GM19238 (cell line): ENCODE measurements around the gene ANO10.
"Not testable (repeated sequence)": the region's sequence is repeated elsewhere in the genome, so short reads cannot be mapped to it uniquely, and the experiment has no call there.

ENCODE experiments used
- DNase-seq: peaks from one replicate; pipeline ENCODE4 v3.0.0; 2011; ENCODE audit warnings: low spot score; ENCODE audit not compliant: insufficient read length

The ANO10 gene

GRCh38 chr3:43522727-43523362 is 99.0 kb downstream of the ANO10 start:
- DNase-seq, result no peak

- no peak for DNase-seq
Measured at GRCh38 chr3:43521941-43522340, 99.9 kb downstream of the ANO10 start.

DNA sequence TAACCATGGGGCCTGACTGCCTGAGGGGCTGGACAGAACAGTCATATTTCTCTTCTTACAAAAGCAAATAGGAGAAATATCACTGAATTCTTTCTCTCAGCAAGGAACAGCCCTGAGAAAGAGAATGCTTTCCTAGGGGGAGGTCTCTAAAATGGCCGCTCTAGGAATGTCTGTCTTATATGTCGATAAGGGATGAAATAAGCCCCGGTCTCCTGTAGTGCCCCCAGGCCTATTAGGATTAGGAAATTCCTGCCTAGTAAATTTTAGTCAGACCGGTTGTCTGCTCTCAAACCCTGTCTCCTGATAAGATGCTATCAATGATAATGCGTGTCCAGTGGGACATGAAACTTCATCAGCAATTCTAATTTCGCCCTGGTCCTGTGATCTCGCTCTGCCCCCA is 103.3 kb downstream of the ANO10 start:
- DNase-seq, result not testable (repeated sequence)

DNA sequence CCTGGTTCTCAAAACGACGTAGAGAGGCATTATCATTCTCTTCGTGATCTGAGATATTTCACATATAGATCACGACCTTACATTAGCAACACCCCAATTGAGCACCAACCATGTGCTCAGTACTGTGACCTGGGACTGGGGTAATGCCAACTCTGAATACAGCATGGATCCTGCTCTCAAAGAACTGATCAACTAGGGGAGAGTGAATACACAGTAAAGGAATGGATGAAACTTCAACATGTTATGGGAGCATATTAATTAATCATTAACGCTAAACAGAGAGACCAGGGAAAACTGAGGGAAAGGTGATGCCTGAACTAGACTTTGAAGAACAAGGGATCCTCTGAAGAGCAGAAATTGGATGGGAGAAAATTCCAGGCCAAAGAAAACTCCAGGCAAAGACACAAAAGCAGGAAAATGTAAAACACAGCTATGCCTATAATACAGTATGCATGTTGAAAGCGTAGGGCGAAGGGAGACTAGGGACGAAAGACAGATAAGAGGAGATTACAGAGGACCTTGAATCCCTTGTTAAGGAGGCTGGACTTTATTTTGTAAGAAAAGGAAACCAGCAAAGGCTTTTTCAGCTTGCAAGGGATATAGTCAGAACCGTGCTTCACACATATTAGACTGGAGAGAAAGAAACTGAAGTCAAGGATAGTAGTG is 105.7 kb downstream of the ANO10 start:
- no peak for DNase-seq

GRCh38 chr3:43515208-43515917 is 106.4 kb downstream of the ANO10 start:
- no peak for DNase-seq

DNA sequence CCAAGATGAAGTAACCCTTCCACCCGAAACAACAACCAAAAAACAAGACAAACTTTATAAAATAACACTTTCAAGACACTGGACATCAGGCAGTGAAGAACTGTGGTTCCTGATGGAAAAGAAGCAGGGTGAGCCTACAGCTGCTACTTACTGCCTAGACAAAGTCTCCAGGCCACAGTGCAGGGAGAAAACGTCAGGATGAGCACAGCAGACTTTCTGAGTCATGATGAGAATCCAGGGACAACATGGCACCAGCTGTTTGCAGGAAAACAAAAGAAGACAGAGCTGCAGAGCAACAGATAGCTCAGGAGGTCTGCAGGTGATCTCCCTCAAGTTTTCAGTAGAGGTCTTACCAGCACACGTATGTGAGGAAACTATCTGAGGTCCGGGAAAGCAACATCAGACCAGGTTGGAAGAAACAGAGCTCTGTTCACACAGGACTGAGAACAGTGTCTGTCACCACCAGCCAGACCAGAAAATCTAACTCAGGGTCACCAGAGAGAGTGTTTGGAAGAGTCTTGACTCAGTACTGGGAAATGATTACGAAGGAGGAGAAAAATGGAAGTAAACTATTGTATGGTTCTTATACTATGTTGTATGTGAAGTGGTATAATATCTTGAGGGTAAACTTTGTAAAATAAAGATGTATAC is 108.9 kb downstream of the ANO10 start:
- no peak for DNase-seq

GRCh38 chr3:43506644-43507043 is 115.2 kb downstream of the ANO10 start:
- DNase-seq, result no peak

- no peak for DNase-seq
Measured at GRCh38 chr3:43505351-43505750, 116.5 kb downstream of the ANO10 start.

GRCh38 chr3:43503067-43503728 is 118.6 kb downstream of the ANO10 start:
- DNase-seq, result no peak

- DNase-seq, result no peak
Measured at GRCh38 chr3:43499256-43499655, 122.6 kb downstream of the ANO10 start.

GRCh38 chr3:43497905-43498365 is 123.9 kb downstream of the ANO10 start:
- DNase-seq, result no peak

GRCh38 chr3:43497422-43497821 is 124.4 kb downstream of the ANO10 start:
- no peak for DNase-seq

DNA sequence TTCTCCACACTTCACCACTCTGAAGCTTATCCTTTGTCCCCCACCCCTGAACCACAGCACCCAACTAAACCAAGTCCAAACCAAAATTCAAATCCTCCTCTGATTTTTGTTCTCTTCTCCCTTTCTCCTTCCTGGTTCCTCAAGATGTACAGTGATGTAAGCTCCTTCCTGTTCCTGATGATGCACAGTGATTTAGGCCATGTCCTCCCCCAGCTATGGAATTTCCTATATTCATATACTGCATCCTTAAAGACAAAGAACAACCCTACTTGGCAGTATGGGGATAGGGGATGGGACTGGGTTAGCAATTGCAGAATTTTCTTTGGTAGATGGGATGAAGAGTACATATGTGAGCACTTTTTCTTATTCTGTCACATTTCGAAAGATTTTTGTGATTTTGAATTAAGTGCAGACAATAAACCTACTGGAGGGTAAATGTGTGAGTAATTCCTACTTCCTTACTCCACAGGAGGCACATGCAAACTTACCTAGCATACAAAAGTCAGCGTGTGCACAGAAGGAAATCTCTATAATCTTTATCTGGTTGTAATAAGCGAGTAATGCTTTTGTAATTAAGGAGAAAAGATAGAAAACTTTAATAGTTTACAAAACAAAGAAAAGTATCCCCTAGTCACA is 125.0 kb downstream of the ANO10 start:
- DNase-seq, result no peak

DNA sequence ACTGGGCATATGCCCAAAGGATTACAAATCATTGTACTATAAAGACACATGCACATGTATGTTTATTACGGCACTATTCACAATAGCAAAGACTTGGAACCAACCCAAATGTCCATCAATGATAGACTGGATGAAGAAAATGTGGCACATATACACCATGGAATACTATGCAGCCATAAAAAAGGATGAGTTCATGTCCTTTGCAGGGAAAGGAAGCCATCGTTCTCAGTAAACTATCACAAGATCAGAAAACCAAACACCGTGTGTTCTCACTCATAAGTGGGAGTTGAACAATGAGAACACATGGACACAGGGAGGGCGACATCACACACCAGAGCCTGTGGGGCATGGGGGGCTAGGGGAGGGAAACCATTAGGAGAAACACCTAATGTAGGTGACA is 128.9 kb downstream of the ANO10 start:
- DNase-seq, result not testable (repeated sequence)

DNA sequence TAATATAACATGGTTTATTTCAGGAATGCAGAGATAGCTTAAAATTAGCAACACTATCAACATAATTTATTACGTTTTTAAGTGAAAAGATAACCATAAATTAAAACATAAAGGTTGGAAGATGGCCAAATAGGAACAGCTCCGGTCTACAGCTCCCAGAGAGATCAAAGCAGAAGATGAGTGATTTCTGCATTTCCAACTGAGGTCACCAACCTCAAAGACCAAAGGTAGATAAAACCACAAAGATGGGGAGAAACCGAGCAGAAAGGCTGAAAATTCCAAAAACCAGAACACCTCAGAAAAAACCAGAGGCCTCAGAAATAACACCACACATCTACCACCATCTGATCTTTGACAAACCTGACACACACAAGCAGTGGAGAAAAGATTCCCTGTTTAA is 130.0 kb downstream of the ANO10 start:
- not testable (repeated sequence) for DNase-seq

GRCh38 chr3:43490640-43491185 is 131.1 kb downstream of the ANO10 start:
- DNase-seq, result no peak

- no peak for DNase-seq
Measured at GRCh38 chr3:43489930-43490329, 131.9 kb downstream of the ANO10 start.

GRCh38 chr3:43485931-43486330 is 135.9 kb downstream of the ANO10 start:
- DNase-seq, result no peak

GRCh38 chr3:43484926-43485488 is 136.8 kb downstream of the ANO10 start:
- no peak for DNase-seq

GRCh38 chr3:43481375-43481774 is 140.4 kb downstream of the ANO10 start:
- DNase-seq, result no peak
